ENCODE measurements around the gene SNX2.
"Not testable (repeated sequence)": the region's sequence is repeated elsewhere in the genome, so short reads cannot be mapped to it uniquely, and the experiment has no call there.

The SNX2 gene

GRCh38 chr5:122842016-122842580 is 67.2 kb downstream of the SNX2 start:
- in situ Hi-C loops (cut with MboI; ENCODE audit: low sequenced_read_pairs), result no loop called here

GRCh38 chr5:122844136-122844909 is 69.4 kb downstream of the SNX2 start:
- in situ Hi-C loops (cut with MboI; ENCODE audit: low sequenced_read_pairs), result no loop called here

GRCh38 chr5:122844910-122845228 is 70.0 kb downstream of the SNX2 start:
- in situ Hi-C loops (cut with MboI; ENCODE audit: low sequenced_read_pairs), result no loop called here

GRCh38 chr5:122845229-122846050 is 70.6 kb downstream of the SNX2 start, which contains the start of gene SNX24:
Gene SNX24, plus strand, starts transcription at chr5:122845613. Its CDS starts 21 bp downstream, at chr5:122845634.
- in situ Hi-C loops (cut with MboI; ENCODE audit: low sequenced_read_pairs), result no loop called here

GRCh38 chr5:122846051-122846550 is 71.2 kb downstream of the SNX2 start:
- in situ Hi-C loops (cut with MboI; ENCODE audit: low sequenced_read_pairs), result no loop called here

- in situ Hi-C loops (cut with MboI; ENCODE audit: low sequenced_read_pairs), result no loop called here
Measured at GRCh38 chr5:122847687-122848081, 72.8 kb downstream of the SNX2 start.

- in situ Hi-C loops (cut with MboI; ENCODE audit: low sequenced_read_pairs), result no loop called here
Measured at GRCh38 chr5:122849771-122850170, 74.9 kb downstream of the SNX2 start.

GRCh38 chr5:122857538-122857937 is 82.7 kb downstream of the SNX2 start:
- in situ Hi-C loops (cut with MboI; ENCODE audit: low sequenced_read_pairs), result not testable (repeated sequence)

- in situ Hi-C loops (cut with MboI; ENCODE audit: low sequenced_read_pairs), result no loop called here
Measured at GRCh38 chr5:122858451-122858850, 83.6 kb downstream of the SNX2 start.

- in situ Hi-C loops (cut with MboI; ENCODE audit: low sequenced_read_pairs), result no loop called here
Measured at GRCh38 chr5:122863240-122863639, 88.4 kb downstream of the SNX2 start.

GRCh38 chr5:122863721-122864120 is 88.8 kb downstream of the SNX2 start:
- in situ Hi-C loops (cut with MboI; ENCODE audit: low sequenced_read_pairs), result no loop called here

- in situ Hi-C loops (cut with MboI; ENCODE audit: low sequenced_read_pairs), result no loop called here
Measured at GRCh38 chr5:122864400-122864799, 89.5 kb downstream of the SNX2 start.

- in situ Hi-C loops (cut with MboI; ENCODE audit: low sequenced_read_pairs), result no loop called here
Measured at GRCh38 chr5:122864842-122865241, 90.0 kb downstream of the SNX2 start.

- in situ Hi-C loops (cut with MboI; ENCODE audit: low sequenced_read_pairs), result no loop called here
Measured at GRCh38 chr5:122870219-122870856, 95.5 kb downstream of the SNX2 start.

GRCh38 chr5:122871661-122872060 is 96.8 kb downstream of the SNX2 start:
- in situ Hi-C loops (cut with MboI; ENCODE audit: low sequenced_read_pairs), result no loop called here

- in situ Hi-C loops (cut with MboI; ENCODE audit: low sequenced_read_pairs), result no loop called here
Measured at GRCh38 chr5:122874179-122874875, 99.4 kb downstream of the SNX2 start.

GRCh38 chr5:122877518-122877917 is 102.6 kb downstream of the SNX2 start:
- in situ Hi-C loops (cut with MboI; ENCODE audit: low sequenced_read_pairs), result no loop called here

GRCh38 chr5:122879076-122879475 is 104.2 kb downstream of the SNX2 start:
- in situ Hi-C loops (cut with MboI; ENCODE audit: low sequenced_read_pairs), result no loop called here

All from HL-60/S4 treated with retinoic acid at 250 ng/mL for 4 days and 3 days (cell line).